Ecto neural progenitor cell (in vitro differentiated cells): ENCODE data around the gene MAP1A.
A peak's percentile ranks its signal among the peaks of the same experiment; 100 is the strongest.

Source experiments
- DNase-seq: peaks from one replicate; pipeline ENCODE4 v3.0.0-alpha.2; 2018; ENCODE audit warnings: low spot score

MAP1A gene

DNA sequence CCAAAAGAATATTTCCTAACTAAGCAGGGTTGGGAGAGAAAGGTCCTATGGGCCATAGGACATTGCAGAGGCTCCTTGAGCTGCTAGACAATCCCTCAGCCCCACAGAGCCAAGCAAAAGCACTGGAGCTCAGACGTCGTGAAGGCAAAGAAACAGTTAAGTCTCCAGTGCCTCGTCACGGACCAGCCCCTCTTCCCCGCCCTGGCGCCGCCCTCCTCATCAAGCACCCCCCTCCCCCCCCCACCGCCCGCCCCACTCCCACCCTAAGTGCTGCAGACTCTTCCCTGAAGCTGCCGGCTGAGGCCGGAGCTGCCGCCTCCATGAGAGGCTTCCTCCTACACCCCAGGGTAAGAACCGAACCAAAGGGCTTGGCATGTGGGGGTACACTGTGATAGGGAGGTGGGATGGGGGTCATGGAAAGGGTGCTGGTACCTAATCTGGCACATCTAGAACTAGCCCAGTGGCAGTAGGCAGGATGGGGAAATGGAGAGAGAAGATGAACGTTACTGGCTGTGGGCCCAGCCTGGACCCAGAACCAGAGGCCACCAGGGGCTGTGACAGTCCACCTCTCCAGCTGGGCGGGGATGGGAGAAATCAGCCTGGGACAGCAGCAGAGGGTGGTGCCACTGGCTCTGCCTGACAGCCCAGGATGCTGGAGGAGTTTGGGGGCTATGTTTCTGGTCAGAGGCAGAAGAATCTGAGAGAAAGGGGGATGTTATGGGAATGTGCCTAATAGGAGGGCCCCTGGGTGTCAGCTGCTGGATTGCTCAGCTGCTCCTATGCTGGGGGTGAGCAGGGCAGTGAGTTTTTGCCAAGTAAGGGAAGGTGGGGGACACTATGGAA is at the start of gene MAP1A:
Gene MAP1A (plus strand): TSS at position 255 of the 843 bp plus-strand sequence. CDS start 3,866 bp downstream, outside the sequence.
- DNase-seq, result peak; percentile 86

DNA sequence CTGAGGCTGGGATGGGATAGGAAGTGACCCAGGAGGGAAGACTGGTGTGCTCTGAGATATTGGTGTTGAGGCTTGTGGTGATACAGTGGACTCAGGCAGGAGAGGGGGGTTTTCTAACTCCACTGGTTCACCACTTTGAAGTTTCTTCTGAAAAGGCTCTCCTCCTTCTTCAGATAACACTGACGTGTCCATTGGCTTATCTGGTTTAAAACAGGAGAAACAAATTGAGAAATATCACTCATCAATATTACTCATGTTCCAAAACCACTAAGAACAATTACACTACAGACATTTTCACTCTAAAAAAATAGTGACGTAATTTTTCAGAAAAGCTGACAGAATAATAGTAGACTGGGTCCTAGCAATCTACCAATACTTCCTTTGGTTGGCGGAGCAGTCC is 47.5 kb upstream of the MAP1A start:
- no peak for DNase-seq

DNA sequence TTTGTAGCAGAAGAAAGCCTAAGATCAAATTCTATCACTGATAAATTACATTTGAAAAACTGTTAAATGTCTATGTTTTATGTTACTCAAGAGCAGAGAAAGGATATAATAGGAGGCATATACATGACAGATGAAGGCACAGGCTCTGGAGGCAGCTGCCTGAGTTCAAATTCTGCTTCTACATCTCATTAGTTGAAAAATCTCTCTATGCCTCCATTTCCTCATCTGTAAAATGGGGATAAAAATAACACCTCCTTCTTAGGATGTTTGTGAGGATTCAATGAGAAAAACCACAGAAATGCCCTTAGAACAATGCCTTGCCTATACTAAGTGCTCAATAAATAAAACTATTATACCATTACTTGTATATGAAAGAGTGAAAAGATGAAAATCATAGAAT is 45.4 kb upstream of the MAP1A start:
- DNase-seq, result no peak

DNA sequence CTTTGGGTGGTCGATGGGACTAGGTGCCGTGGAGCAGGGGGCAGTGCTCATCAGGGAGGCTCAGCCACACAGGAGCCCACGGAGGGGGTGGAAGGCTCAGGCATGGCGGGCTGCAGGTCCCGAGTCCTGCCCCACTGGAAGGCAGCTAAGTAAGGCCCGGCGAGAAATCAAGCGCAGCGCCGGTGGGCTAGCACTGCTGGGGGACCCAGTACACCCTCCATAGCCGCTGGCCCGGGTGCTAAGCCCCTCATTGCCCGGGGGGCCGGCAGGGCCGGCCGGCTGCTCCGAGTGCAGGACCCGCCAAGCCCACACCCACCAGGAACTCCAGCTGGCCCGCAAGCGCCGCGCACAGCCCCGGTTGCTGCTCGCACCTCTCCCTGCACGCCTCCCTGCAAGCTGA is 43.5 kb upstream of the MAP1A start:
- no peak for DNase-seq

DNA sequence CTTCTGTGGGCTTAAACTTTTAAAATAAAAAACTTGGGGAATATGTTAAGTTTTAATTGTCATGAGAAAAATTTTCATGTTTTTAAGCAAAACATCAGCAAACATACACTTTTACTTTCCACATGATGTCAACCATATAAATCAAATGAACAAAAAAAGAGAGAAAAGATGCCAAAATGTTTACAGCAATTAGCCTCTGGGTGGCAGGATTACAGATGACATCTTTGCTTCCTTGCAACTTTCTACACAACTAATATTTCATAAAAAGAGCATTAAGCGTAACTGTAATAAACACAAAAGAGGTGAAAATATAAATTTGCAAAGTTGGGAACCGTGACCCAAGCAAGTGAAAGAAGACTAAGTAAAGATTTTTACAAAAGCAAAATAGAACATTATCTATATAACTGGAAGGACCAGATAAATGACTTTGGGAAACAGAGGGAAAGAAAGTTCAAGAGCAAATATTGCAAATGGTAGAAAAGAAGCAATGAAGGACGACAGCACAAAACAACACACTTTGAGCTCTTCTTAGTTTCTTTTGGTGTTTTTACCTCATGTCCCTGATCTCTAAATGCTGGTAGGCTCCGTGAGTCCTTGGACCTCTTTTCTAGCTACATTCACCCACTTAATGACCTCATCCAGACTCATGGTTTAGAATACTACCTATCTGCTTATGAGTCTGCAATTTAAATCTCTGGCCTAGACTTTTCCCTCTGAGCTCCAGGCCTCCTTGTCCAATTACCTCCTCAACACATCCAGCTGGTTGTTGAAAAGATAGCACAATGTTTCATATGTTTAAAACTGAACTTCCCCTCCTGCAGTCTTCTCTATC is 33.9 kb upstream of the MAP1A start:
- DNase-seq, result no peak

- no peak for DNase-seq
Measured at GRCh38 chr15:43484455-43484854, 33.0 kb upstream of the MAP1A start.

- no peak for DNase-seq
Measured at GRCh38 chr15:43487271-43487895, 30.0 kb upstream of the MAP1A start.

DNA sequence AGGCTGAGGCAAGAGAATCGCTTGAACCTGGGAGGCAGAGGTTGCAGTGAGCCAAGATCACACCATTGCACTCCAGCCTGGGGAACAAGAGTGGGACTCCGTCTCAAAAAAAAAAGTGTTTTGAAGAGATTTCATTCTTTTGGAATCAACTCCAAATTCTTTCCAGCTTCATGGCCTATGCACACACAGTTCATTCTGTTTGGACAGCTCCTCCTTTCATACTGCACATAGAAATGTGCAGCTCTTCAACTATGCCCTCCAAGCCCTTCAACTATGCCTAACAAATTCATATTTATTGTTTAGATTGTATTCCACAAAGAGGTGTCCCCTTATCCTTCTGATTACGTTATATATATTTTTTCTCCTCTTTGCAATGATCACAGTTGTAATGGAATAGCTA is 28.6 kb upstream of the MAP1A start:
- DNase-seq, result no peak

- no peak for DNase-seq
Measured at GRCh38 chr15:43489191-43489590, 28.2 kb upstream of the MAP1A start.

DNA sequence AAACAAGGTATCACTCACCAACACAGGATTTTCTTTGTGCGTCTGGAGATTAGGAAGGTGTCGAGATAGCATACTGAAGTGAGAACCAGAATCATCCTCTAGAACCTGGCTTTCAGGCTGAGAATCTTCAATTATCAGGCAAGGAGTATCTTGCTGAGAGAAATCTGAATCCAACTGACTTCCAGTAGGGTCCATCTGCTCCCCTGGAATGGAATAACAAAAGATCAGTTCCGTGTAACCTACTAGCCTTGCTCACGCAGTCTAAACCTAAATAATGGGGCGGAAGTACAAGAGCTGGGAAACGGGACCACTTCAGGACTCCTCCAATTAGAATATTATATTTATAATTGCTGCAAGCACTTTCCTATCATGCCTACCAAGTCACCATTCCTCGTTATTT is 25.1 kb upstream of the MAP1A start:
- DNase-seq, result no peak

- DNase-seq, result peak; percentile 97
Measured at GRCh38 chr15:43492673-43493601, 24.5 kb upstream of the MAP1A start, which contains the start of gene TP53BP1. TP53BP1 (minus strand) TSS chr15:43493156; CDS start chr15:43493043, 113 bp downstream.

- DNase-seq, result no peak
Measured at GRCh38 chr15:43493703-43494472, 23.5 kb upstream of the MAP1A start.

- DNase-seq, result no peak
Measured at GRCh38 chr15:43498990-43499389, 18.4 kb upstream of the MAP1A start.

DNA sequence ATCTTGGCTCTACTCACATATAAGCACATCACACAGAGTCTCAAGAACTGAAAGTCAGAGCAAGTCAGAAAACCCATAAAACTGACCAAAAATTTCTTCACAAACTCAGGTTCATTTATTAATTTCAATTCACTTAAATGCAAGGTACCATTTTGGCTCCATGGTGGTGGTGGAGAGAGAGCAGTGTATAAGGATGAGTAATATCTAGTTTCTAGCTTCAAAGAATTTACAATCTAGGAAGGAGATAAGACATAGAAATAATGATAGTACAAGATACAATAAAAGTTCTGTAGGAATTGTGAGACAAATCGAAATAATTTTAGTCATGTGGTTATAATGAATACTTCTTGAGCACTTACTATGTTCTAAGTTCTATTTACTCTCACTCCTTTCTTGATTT is 17.8 kb upstream of the MAP1A start:
- no peak for DNase-seq

GRCh38 chr15:43505738-43506137 is 11.7 kb upstream of the MAP1A start:
- no peak for DNase-seq

DNA sequence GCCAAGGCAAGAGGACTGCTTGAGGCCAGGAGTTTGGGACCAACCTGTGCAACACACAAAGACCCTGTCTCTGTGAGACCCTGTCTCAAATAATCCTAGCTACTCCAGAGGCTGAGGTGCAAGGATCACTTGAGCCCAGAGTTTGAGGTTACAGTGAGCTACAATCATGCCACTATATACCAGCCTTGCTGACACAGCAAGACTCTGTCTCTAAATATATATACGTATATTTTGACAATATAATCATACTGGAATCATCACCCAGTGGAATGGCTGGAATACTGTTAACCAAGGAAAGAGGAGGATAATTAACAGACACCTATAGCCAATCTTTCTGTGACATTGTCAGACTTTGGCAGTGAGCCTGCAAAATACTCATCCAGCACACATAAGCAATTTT is 9.0 kb upstream of the MAP1A start:
- DNase-seq, result no peak

- no peak for DNase-seq
Measured at GRCh38 chr15:43508991-43509659, 8.3 kb upstream of the MAP1A start.

GRCh38 chr15:43509660-43510199 is 7.7 kb upstream of the MAP1A start:
- DNase-seq, result no peak

GRCh38 chr15:43510200-43511011 is 7.0 kb upstream of the MAP1A start:
- peak; percentile 99 for DNase-seq
